Amygdala (tissue), 56 donors: ENCODE results near the gene NINJ1.
"Not testable (repeated sequence)": the region's sequence is repeated elsewhere in the genome, so short reads cannot be mapped to it uniquely, and the experiment has no call there.

Source experiments
- DNase-seq, 56 donors: peaks; one replicate each; lab custom pipeline; 2025; lab: John Stamatoyannopoulos, UW

NINJ1 gene

DNA sequence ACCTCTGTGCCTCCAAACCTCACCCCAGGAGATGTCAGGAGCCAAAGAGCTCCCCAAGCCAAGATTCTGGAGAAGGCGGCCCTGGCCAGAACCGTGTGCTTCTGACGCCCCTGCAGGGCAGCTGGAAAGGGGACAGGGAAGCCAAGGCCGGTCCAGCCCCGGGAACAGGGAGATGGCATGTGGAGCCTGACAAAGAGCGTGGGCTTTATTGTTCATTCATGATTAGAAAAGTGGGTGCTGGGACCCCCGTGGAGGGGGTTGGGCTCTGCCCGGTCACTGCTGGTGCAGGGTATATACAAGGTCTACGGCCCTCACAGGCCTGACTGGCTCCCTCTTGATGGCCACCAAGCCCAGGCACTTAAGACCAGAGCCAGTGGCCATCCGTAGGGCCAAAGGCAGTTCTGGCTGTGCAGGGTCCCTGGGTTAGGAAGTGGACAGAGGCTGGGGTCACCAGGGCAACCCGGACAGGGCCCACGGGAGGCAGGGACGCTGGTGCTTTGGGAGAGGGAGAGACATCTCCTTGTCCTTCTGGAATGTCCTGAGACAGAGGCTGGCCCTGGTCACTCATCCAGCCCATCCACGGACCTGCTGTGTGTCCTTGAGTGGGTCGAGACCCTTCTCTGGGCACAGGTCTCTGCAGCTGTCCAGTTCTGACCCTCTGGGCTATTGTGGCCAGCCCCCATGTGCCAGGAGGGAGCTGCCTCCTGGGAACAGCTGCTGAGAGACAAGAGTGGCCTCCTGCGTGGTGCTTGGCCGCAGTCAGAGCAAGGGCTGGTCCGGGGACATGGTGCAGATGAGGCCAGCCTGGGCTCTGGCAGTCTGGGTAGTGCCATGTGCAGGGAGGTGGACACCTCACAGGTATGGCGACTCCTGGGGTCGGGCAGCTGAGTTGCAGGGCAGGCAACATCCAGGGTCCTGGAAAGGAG, 12.5 kb downstream of the NINJ1 start:
- no peak for DNase-seq

DNA sequence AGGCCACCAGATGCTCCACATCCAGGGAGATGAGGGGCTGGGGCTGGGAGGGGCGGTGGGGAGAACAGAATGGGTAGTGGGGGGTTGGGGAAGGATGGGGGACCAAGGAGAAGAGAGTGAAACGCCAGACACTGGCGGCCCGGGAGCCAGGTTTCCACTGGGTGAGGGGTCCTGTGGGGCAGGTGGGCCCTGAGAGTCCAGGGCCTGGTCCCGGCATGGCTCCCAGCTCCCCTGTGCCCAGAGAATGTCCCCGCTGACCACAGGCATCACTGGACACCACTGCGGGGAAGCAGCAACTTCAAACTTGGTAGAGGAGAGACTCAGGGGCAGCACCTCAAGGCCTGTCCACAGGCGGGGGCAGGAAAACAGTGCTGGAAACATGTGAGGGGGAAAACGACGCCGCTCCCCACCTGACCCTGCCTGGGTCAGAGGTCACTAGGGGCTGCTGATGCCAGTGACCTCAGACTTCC, 13.2 kb downstream of the NINJ1 start:
- DNase-seq = no peak

DNA sequence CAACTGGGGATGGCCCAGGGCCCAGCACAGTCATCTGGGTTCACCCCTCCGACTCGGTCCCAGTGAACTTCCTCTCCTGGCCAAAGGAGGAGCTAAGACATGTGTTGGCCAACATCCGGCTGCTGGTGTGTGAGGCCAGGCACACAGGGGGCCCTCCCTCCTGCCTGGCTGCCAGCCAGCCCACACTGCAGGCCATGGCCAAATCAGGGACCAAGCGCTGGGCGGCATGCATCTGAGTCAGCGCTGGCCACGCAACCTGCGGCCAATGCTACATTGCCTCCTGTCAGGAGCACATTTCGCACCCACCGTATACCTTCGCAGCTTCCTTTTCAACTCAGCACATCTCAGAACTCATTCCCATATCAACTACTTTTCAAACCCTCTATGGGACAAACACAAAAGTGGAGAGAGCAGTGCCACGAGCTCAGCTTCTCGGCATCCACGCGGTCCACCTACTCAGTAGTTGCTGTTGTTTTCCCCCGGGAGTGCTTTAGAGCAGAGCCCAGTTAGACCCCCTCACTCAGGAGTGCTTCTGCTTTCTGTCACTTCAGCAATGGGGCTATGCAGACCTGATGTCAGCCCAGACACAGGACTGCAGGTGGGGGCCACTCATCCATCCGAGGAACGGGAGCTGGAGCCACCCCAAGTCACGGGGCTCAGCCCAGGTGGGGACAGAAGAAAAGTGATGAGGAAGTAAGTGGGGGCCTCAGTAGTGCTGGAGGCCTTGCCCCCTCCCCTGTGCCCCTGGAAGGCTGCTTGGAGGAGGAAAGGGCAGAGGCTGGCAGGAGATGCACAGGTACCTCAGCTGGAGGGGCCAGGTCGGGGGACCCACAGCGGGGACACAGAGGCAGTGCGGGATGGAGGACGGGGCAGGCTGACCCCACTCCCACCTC, 13.9 kb downstream of the NINJ1 start:
- peak in 44 of 56 donors; percentile 18 to 83 (median 61) for DNase-seq

- no peak for DNase-seq
These were observed 14.4 kb downstream of the NINJ1 start for GRCh38 chr9:93119703-93119952.

- no peak for DNase-seq
These were observed 15.0 kb downstream of the NINJ1 start for GRCh38 chr9:93118863-93119702.

DNA sequence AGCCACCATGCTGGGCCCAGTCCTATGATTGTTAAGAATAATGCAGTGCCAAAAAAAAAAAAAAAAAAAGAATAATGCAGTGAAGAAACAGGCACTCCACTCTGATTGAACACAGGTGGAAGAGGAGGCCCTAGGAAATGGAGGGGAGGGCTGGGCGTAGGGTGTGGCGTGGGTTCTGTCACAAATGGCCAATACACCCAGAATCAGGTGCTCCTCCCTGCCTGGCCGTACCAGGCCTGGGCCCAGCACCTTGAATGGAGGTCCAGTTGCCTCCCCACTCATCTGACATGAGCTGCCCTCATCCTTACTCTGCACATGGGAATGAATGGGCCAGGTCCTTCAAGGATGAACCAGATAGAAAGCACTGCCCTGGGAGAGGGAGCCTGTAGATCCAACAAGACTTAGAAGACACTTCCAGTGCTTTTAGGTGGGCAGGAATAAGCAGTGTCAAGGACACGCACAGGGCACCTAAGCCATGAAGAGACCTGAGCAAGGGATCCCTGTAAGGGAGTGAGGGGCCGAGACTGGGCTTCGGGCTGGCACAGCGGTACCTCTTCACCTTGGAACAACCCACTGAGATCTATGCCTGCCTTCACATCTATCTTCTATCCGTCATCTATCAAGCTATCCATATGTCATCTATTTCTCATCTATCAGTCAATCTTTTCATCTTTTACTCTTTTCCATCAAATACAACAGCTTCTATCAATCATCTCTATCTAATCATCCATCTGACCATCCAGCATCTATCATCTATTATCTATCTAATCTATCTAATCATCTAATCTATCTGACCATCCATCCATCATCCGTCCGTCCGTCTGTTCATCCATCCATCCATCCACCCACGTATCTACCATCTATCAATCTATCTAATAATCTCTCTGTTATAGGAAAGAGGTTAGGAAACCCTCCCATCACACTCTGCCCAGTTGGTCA, 15.9 kb downstream of the NINJ1 start:
- no peak for DNase-seq

DNA sequence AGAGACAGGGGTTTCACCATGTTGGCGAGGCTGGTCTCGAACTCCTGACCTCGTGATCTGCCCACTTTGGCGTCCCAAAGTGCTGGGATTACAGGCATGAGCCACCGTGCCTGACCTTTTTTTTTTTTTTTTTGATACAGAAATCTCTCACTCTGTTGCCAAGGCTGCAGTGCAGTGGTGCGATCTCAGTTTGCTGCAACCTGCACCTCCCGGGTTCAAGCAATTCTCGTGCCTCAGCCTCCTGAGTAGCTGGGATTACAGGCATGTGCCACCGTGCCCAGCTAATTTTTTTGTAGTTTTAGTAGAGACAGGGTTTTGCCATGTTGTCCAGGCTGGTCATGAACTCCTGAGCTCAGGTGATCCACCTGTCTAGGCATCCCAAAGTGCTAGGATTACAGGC, 16.5 kb downstream of the NINJ1 start:
- not testable (repeated sequence) for DNase-seq

DNA sequence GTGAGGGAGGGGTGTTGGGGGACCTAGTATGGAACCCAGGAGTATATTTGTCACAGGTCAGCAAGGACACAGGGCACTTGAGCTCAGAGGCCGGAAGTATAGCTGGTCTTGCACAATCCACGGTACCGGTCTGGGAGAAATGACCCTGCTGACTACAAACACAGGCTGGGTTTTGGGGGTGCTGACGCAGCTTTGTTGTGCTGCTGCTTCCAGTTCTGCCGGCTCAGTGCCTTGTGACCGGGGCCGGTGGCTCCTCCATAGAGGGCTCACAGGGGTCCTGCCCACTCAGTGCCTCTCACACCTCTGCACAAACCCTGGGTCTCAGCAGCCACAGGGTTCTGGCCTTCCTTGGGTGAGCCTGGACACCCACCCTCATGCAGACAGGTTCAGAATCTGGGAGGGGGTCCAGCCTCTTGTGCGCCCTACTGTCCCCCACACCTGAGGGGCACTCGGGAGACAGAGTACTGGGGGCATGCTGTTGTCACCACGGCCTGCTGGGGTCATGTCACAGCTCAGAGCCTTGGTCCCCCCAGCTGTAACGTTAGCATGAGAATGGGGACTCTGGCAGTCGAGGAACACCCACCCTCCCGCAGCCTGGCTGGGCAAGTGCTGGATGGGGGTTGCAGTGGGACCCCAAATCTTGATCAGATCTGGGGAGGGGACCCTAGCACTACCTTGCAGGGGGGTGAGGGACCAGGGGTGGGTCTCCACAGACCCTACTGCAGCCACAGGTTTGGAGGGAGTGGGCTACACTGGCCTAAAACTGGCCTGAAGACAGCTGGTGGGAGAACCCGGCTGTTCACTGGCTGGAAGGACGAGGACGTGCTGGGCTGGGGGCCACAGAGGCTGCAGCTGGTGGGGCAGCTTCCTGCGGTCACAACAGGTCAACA, 17.7 kb downstream of the NINJ1 start:
- peak in 18 of 56 donors; percentile 20 to 64 (median 36) for DNase-seq

DNA sequence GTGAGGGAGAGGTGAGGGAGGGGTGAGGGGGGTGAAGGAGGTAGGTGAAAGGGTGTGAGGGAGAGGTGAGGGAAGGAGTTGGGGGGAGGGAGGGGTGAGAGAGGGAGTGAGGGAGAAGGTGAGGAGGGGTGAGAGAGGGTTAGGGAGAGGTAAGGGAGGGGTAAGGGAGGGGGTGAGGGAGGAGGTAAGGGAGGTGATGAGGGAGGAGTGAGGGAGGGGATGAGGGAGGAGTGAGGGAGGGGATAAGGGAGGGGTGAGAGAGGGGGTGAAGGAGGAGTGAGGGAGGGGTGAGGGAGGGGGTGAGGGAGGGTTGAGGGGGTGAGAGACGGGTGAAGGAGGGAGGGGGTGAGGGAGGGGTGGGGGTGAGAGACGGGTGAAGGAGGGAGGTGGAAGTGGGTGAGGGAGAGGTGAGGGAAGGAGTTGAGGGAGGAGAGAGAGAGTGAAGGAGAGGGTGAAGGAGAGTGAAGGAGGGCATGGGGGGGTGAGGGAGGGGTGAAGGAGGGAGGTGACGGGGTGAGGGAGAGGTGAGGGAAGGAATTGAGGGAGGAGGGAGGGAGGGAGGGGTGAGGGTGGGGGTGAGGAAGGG, 18.5 kb downstream of the NINJ1 start:
- DNase-seq = no peak

GRCh38 chr9:93114984-93115335, 19.1 kb downstream of the NINJ1 start:
- no peak for DNase-seq

GRCh38 chr9:93114169-93114983, 19.7 kb downstream of the NINJ1 start:
- DNase-seq = no peak

DNA sequence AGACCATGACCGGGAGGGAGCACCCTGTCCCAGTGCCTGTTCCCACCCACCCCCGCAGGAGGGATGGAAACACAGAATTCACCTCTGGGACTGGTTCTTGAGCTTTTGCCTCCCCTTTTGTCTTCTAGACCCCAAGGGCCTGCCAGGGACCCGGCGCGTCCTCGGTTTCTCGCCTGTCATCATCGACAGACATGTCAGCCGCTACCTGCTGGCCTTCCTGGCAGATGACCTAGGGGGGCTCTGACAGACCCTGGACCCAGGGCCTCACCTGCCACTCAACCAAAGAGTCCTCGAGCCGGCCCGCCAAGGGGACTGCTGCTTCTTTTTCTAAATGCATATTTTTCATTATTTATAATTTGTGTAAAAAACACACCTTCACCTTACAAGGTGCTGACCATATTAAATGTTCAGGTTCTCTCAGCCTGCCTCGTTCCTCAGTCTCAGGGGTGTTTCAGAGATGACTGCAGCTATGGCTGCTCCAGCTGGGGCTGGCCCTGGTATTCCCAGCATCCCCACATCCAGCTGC, 21.1 kb downstream of the NINJ1 start:
- no peak for DNase-seq

DNA sequence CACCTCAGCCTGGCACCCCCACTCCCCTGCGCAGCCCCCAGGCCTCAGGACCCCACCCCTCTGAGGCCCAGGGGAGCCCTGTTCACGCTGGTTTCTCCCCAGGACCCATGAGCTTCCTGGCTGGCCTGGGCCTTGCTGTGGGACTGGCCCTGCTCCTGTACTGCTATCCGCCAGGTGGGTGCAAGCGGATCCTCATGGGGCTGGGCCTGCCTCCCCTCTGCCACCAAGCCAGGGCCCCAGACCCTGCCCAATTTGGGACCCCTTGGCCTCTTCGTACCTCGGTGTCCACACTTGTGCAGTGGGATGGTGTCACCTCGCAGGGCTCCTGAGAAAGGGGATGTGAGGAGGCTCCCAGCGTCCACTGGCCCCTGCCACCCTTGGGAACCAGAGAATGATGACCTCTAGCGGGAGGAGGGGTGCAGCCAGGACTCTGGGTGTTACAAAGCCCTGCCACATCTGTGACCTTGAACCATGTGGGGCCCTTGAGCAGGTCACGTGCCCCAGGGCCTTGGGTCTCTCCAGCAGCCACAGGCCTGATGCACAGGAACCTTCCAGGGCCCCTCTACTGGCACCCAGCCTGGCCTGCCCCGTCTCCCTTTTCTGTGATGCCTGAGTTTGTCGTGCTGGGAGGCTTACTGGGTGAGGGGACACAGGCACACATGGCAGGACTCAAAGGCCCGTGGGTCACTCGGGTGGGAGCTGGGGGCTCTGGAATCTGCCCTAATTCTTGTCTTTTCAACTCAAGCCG, 21.8 kb downstream of the NINJ1 start:
- no peak for DNase-seq

DNA sequence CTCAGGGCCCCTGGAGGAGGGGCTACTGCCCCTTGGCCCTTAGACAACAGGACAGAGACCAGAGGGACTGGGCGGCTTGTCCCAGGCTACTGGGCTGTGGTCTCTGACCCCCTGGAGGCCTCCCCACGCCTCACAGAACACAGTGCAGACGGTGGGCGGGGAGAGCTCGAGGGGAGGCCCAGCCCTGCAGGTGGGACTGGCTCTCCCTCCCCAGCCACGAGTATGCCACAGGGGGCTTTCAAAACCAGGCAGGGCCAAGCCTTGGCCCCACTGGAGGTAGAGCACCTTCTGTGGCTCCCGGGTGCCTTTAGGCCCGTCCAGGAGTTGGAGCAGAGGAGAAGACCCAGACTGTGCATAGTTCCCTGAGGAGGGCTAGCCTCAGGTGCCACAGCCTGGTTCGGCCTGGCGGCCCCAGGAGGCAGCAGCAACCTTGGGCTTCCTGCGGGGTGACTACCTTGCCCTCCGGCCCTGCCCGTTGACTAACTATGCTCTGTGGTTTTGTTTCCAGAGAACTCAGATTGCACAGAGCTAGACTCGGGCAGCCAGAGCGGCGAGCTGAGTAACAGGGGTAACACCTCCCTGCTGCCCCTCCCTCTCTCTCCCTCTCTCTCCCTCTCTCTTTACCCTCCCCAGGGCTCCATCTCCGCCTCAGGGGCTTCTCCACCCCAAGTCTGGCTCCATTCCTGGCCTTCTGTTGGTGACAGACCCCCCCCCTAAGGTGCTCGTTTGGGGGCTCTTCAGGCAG, 22.5 kb downstream of the NINJ1 start:
- no peak for DNase-seq

DNA sequence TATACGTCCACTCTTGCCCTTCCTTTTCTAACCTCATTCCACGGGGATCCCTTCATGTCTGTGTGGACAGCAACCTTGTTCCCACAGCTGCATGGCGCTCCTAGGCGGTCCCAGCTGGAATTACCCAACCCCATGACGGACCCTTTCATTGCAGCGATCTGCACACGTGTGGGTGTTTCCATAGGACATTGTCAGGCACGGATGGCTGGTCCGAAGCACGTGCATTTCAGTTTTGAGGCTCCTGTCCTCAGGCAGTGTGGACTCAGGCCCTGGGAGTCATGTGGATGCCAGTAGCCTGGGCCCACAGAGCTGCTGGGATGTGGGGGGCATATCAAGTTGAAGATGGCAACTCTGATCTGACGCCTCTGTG, 23.1 kb downstream of the NINJ1 start:
- DNase-seq = no peak
